SK-N-MC (cell line): ENCODE results near the gene SLC31A2.
"Not testable (repeated sequence)": the region's sequence is repeated elsewhere in the genome, so short reads cannot be mapped to it uniquely, and the experiment has no call there.

ENCODE experiments used
- DNase-seq: peaks from one replicate; pipeline ENCODE4 v3.0.0-alpha.2; 2011; ENCODE audit warnings: low read depth, low spot score
- H3K27ac ChIP-seq: fragments of 200-600 bp; sonication (generic); 2 replicates; pipeline ENCODE4 v1.5.1; 2016; ENCODE audit warnings: mixed run types
- H3K36me3 ChIP-seq: fragments of 200-600 bp; sonication (generic); 2 replicates; pipeline ENCODE4 v1.6.1; 2017; ENCODE audit warnings: antibody characterized with exemption, low read length, mixed read lengths; ENCODE audit not compliant: insufficient read depth
- H3K4me3 ChIP-seq: fragments of 200-600 bp; sonication (generic); 2 replicates; pipeline ENCODE4 v1.5.1; 2016
- H3K9ac ChIP-seq: fragments of 200-600 bp; sonication (generic); 2 replicates; pipeline ENCODE4 v1.8.0; 2017; ENCODE audit warnings: mixed run types, mixed read lengths; ENCODE audit not compliant: insufficient read length
- H3K9me3 ChIP-seq: fragments of 200-600 bp; sonication (generic); 2 replicates; pipeline ENCODE4 v1.6.1; 2017; ENCODE audit warnings: low read depth, mild to moderate bottlenecking, antibody characterized with exemption, low read length, moderate library complexity, mixed read lengths
- EZH2 ChIP-seq: fragments of 200-600 bp; sonication (generic); IDR thresholded peaks from one replicate; pipeline ENCODE4 v1.6.1; 2017; ENCODE audit warnings: antibody characterized with exemption
- FOXP2 ChIP-seq: optimal IDR thresholded peaks from 2 replicates; pipeline ENCODE3; 2011; ENCODE audit warnings: mild to moderate bottlenecking, moderate library complexity; ENCODE audit not compliant: insufficient read depth; ENCODE audit errors: extremely low read length, control extremely low read depth
- POLR2AphosphoS5 ChIP-seq: IDR thresholded peaks from 2 replicates; pipeline ENCODE4 v1.6.1; 2012; ENCODE audit warnings: mild to moderate bottlenecking, low read depth, low read length, borderline replicate concordance

SLC31A2 gene, protein sequence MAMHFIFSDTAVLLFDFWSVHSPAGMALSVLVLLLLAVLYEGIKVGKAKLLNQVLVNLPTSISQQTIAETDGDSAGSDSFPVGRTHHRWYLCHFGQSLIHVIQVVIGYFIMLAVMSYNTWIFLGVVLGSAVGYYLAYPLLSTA

DNA sequence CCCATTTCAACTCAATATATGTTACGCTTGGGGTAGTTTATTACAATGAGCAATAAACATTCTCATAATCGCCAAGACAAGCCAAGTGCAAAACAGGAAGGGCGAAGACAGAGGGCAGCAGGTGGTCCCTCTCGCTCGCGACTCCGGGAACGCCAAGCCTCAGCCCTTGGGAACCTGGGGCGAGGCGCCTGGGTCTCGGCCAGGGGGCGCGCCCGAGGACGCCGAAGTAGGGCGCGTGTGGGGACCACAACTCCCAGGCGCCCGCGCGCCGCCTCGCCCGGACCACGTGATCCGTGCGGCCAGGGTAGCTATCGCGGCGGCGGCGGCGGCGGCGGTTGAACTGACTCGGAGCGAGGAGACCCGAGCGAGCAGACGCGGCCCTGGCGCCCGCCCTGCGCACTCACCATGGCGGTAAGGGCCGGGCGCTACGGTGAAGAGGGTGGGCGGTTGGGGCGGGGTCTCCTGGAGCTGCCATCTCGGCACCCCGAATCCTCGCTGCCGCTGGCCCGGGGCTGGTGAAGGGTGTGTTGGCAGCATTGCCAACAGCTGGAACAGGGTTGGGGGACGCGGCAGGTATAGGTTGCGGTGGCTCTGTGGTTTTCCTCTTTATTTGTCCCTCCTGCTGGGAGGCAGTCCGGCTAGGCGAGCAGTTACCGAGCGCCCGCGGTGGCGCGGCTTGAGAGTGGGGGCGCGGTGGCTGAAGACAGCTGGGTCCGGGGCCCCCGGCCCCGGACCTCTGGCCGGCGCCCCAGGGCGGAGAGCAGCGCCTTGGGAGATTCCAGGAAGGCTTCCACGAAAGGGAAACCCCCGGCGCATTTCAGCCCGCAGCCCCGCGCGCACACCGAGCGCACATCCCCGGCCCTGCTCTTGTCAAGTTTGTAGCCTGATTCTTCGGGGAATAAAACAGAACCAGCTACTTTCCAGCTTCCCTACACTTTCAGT is at the start of gene SLC31A2:
SLC31A2 (plus strand) TSS at position 338 of the 942 bp plus-strand sequence; CDS start at position 406, 68 bp downstream.
- Histone ChIP-seq H3K9me3 (no peaks in the 10 kb centered on the region), H3K36me3 (no peaks in the 10 kb centered on the region), H3K9ac (peak within 1 kb of the TSS; percentile 68), H3K4me3 (peak within 1 kb of the TSS; percentile 91), H3K27ac (no peak within 1 kb of the TSS)
- no peak for TF ChIP-seq EZH2
- TF ChIP-seq POLR2AphosphoS5, result peak; percentile 49; the same call in 1 of the 2 replicates
- no peak for DNase-seq

DNA sequence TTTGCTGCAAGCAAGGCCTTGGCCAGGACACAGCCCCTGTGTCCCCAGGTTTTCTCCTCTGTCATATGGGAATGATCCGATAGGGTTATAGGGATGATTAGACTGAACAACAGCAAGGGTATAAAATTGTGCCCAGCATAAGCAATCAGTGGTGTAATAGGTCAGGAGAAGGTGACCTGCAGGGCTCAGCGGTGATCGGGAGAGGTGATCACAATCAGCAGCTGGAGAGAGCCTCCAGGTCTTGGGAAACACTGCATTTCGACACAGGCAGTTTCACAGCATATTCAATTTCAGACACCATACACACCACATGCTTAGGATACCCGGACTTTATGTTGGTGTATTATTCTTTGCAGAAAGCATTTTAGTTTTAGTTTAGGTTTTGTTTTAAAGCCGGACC is 45.5 kb upstream of the SLC31A2 start:
- not testable (repeated sequence) for H3K4me3 ChIP-seq, H3K27ac ChIP-seq, H3K9ac ChIP-seq, H3K36me3 ChIP-seq, DNase-seq, H3K9me3 ChIP-seq

DNA sequence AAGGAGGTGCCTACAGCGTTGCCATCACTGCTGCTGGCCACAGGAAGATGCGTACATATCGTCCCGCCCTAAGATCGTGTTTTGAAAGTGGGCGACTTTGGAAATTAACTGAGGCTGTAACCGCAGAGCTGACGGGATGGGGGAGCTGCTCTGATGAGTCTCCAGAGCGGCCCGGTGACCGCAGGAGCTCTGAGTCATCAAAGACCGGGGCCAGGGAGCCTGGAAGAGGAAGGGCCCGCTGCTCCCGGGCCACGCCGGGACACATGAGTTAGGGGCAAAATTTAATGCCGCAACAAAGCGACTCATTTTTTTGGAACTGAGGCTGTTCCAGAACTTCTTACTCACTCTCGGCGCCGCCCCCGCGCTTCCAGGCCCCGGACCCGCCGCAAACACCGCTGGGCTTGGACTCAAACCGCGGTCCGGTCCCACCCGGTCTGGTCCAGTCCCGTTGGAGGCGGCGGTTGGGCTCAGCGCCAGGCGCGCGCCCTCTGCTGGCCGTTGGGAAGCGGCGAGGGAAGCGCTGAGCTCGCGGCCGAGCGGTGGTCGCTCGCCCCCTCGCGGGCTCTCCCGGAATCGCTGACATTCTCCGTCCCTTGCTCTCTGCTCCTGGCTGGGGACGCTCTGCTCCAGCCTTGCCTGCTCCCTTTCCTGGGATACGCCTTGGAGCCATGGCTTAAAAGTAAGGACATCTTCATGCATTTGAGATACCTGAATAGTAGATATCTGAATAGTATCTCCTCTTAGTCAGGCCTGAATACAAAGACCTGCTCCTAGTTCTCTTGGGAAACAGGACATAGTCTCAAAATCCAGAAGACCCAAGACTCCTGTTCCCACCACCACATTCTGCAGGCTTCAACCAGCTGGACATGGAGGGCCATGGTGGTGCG is 39.5 kb upstream of the SLC31A2 start:
- H3K9ac ChIP-seq, H3K4me3 ChIP-seq, DNase-seq, H3K9me3 ChIP-seq, H3K27ac ChIP-seq, H3K36me3 ChIP-seq: not testable (repeated sequence)

DNA sequence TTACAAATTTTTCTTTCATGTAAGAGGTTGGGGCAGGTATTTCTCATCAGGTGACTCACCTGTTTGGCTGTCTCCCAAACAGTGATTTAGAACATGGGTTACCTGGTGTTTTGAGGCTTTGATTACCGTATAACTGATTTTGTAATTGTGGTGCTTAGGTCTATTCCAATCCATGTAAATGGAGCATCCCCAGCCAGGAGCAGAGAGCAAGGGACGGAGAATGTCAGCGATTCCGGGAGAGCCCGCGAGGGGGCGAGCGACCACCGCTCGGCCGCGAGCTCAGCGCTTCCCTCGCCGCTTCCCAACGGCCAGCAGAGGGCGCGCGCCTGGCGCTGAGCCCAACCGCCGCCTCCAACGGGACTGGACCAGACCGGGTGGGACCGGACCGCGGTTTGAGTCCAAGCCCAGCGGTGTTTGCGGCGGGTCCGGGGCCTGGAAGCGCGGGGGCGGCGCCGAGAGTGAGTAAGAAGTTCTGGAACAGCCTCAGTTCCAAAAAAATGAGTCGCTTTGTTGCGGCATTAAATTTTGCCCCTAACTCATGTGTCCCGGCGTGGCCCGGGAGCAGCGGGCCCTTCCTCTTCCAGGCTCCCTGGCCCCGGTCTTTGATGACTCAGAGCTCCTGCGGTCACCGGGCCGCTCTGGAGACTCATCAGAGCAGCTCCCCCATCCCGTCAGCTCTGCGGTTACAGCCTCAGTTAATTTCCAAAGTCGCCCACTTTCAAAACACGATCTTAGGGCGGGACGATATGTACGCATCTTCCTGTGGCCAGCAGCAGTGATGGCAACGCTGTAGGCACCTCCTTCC is 37.9 kb upstream of the SLC31A2 start:
- not testable (repeated sequence) for DNase-seq

DNA sequence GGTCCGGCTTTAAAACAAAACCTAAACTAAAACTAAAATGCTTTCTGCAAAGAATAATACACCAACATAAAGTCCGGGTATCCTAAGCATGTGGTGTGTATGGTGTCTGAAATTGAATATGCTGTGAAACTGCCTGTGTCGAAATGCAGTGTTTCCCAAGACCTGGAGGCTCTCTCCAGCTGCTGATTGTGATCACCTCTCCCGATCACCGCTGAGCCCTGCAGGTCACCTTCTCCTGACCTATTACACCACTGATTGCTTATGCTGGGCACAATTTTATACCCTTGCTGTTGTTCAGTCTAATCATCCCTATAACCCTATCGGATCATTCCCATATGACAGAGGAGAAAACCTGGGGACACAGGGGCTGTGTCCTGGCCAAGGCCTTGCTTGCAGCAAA is 32.0 kb upstream of the SLC31A2 start:
- not testable (repeated sequence) for H3K27ac ChIP-seq, H3K9me3 ChIP-seq, H3K9ac ChIP-seq, H3K36me3 ChIP-seq, H3K4me3 ChIP-seq, DNase-seq

More for the DNA sequence above, 37.9 kb upstream of the SLC31A2 start:
- H3K4me3 ChIP-seq, H3K27ac ChIP-seq, H3K9me3 ChIP-seq, H3K9ac ChIP-seq, H3K36me3 ChIP-seq: not testable (repeated sequence)

DNA sequence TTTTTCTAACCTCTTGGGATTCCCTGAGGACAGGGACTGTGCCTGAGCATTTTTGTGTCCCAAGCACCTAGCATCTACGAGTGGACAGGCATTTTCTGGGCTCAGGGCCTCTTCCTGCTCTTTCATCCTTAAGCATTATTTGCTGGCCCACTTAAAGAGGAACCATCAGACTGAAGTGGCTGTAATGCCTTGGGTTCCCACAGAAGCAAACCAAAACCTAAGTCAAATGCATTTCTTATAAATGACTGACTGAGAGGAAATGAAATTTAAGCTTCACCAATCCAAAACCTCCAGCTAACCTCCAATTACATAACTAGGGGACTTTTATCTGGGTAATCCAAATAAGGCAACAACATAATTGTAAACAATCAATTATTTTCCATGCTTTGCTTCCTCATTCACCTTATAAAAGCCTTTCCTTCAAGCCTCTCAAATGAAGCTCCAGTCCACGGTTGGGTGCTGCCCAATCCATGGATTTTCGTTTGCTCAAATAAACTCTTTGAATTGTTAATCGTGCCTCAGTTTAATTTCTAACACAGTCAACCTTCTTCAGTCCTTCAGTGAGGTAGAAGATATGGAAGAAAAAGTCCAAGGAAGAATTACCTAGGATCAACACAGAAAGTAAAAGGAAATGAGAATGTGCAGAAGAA is 25.3 kb upstream of the SLC31A2 start:
- no peak for DNase-seq

DNA sequence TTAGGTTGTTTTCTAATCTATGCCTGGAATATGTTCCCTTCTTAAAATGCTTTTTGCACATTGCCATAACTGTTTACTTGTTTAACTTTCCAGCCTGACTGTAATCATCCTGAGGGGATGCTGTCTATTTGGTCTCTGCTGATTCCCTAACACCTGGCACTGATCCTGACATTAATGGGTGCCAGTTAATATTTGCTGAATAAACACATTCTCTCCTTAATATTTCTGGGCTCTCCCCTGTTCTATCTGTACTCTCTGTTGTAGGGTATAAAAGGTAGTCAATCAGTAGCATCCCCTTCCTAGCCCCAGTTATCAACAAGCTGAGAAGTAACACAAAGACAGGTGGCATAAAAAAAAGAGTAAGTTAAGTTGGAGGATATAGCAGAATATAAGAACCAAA is 21.3 kb upstream of the SLC31A2 start:
- no peak overlapping the region for H3K4me3 ChIP-seq
- no peak for DNase-seq
- TF ChIP-seq POLR2AphosphoS5 (no peak), EZH2 (no peak), FOXP2 (no peak)
- H3K9me3 ChIP-seq, result no peaks in the 10 kb centered on the region
- H3K36me3 ChIP-seq, result no peaks in the 10 kb centered on the region
- no peak overlapping the region for H3K27ac ChIP-seq
- no peak overlapping the region for H3K9ac ChIP-seq

More for the DNA sequence above, 25.3 kb upstream of the SLC31A2 start:
- no peak overlapping the region for H3K27ac ChIP-seq
- H3K9me3 ChIP-seq, result no peaks in the 10 kb centered on the region
- H3K4me3 ChIP-seq, result no peak overlapping the region
- TF ChIP-seq POLR2AphosphoS5 (no peak), FOXP2 (no peak), EZH2 (no peak)
- H3K9ac ChIP-seq, result no peak overlapping the region
- no peaks in the 10 kb centered on the region for H3K36me3 ChIP-seq

DNA sequence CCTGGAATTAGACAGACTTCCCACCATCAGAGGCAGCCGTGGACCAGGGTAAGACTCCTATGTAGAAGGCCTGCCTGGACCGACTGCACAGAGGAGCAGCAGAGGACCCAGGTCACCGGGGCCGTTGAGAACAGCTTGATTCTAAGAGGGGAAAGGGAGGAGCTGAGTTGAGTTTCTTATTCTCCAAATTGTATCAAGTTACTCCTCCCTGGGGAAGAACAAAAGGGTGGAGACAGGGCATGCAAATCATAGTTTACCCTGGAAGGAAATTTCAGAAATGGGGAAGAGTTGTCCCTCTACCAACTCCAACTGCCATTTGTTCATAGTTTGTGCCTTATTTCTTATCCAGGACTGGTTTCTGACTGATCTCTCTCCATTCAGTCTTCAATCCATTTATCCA is 20.9 kb upstream of the SLC31A2 start:
- Histone ChIP-seq H3K36me3 (no peaks in the 10 kb centered on the region), H3K9ac (no peak overlapping the region), H3K9me3 (no peaks in the 10 kb centered on the region), H3K27ac (no peak overlapping the region), H3K4me3 (no peak overlapping the region)
- no peak for DNase-seq
- no peak for TF ChIP-seq POLR2AphosphoS5
- TF ChIP-seq FOXP2, result no peak
- TF ChIP-seq EZH2, result no peak
